RWPE1 (cell line): ENCODE measurements around the gene MAK.
"Not testable (repeated sequence)": the region's sequence is repeated elsewhere in the genome, so short reads cannot be mapped to it uniquely, and the experiment has no call there.

Experiments
- CTCF ChIA-PET: fragments of 350-600 bp; sonication (Branson Sonifier 250); formaldehyde crosslinking; extraction: SDS; loops from one replicate; lab custom pipeline; 2021; lab: Yijun Ruan, JAX
- POLR2A ChIA-PET: fragments of 400-600 bp; formaldehyde crosslinking; extraction: SDS; loops from one replicate; lab custom pipeline; 2020; ENCODE audit warnings: antibody characterized with exemption; ENCODE audit not compliant: low non-redundant PET; lab: Yijun Ruan, JAX
- DNase-seq: peaks from one replicate; pipeline ENCODE4 v3.0.0; 2012; ENCODE audit warnings: low spot score
- H3K27ac ChIP-seq: fragments of 450-650 bp; 2 replicates; pipeline ENCODE4 v1.5.1; 2017
- TF ChIP-seq, protein P1 (sequence below): fragments of 450-650 bp; conservative IDR thresholded peaks from 2 replicates; pipeline ENCODE4 v1.5.1; 2017; ENCODE audit warnings: low read depth, mild to moderate bottlenecking

Gene MAK

DNA sequence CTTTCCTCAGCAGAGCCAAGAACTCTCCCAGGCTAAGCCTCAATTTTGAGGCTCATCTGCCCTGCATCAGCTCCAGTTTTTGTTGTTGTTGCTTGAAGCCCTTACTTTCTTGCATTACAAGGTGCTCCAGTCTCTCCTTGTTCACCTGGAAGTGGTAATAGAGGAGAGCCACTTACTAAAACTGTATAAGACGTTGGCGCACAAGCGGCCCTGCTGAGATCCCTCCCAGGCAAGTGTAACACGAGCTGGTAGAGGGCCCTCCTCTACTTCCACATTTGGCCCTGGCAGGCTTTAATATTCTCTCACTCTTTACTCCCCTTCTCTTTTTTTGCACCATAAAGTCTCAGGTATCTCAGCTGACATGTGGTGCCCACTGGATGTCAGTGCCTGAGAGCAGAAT is 24.0 kb upstream of the MAK start:
- DNase-seq = no peak
- H3K27ac ChIP-seq = no peak overlapping the region
- ChIA-PET POLR2A (no interaction called here), CTCF (no interaction called here)
- TF ChIP-seq, protein P1, sequence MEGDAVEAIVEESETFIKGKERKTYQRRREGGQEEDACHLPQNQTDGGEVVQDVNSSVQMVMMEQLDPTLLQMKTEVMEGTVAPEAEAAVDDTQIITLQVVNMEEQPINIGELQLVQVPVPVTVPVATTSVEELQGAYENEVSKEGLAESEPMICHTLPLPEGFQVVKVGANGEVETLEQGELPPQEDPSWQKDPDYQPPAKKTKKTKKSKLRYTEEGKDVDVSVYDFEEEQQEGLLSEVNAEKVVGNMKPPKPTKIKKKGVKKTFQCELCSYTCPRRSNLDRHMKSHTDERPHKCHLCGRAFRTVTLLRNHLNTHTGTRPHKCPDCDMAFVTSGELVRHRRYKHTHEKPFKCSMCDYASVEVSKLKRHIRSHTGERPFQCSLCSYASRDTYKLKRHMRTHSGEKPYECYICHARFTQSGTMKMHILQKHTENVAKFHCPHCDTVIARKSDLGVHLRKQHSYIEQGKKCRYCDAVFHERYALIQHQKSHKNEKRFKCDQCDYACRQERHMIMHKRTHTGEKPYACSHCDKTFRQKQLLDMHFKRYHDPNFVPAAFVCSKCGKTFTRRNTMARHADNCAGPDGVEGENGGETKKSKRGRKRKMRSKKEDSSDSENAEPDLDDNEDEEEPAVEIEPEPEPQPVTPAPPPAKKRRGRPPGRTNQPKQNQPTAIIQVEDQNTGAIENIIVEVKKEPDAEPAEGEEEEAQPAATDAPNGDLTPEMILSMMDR = no peak

DNA sequence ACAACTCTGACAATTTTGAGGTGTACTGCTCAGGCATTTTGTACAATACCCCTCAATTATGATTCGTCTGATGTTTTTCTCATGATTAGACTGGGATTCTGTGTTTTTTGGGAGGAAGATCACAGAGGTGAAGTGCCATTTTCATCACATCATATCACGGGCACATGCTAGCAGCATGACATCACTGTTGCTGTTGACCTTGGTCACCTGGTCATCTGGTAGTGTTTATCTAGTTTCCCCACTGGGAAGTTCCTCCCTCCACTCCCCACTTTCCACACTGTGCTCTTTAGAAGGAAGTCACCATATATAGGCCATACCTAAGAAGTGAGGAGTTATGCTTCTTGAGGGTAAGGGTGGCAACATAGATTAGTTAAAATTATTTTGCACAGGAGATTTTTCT is 22.7 kb upstream of the MAK start:
- no peak overlapping the region for H3K27ac ChIP-seq
- TF ChIP-seq, protein P1 = no peak
- ChIA-PET POLR2A (no interaction called here), CTCF (no interaction called here)
- DNase-seq = no peak

DNA sequence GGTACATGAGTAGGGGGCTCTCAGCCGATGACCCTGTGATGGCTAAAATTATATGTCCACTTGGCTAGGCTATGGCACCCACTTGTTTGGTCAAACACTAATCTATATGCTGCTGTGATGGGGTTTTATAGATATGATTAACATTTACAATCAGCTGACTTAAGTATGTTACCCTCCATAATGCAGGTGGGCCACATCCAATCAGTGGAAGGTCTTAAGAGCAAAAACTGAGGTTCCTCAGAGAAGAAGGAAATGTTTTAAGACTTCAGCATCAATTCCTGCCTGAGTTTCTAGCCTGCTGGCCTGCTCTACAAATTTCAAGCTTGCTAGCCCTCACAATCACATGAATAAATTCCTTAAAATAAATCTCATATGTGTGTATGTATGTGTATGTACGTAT is 18.9 kb upstream of the MAK start:
- no peak overlapping the region for H3K27ac ChIP-seq
- ChIA-PET CTCF (no interaction called here), POLR2A (interaction anchor here (0.6 kb wide), 1 partner anchor 238 kb away, joined by 6 read pairs; no protein-coding TSS in a partner anchor)
- DNase-seq = no peak
- TF ChIP-seq, protein P1 = no peak

DNA sequence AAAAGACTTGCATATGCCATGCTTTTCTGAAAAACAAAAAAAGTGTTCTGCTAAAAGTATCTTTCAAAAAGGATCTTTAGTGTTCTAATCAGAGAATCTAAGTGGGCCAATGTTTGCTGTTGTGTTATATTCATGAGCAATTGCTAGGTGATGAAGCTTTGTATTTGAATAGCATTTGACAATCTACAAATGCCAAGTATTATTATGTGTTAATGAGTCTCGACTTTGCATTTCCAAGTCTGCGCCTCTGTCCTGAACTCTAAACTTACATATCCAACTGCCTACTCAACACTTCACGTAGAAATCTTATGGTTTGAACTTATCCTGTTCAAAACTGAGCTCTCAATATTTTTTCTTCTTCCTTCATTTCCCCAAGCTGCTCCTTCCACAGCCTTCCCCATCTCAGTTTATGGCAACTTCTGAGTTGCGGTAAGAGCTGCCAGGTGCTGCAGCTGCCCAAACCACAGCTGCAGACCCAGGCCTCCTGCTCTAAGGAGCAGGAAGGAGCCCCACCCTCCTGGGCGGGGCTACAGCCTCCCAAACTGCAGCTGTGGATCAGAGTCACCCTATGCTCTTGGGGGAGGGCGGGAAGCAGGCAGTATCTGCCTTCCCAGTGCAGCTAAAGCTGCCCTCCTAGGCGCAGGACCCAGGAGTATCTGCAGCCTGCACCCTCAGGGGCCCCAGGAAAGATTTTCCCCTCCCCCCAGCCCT is 16.7 kb upstream of the MAK start:
- no peak overlapping the region for H3K27ac ChIP-seq
- ChIA-PET CTCF (interaction anchor here (0.5 kb wide), 1 partner anchor 1187 kb away, joined by 5 read pairs; no protein-coding TSS in a partner anchor), POLR2A (no interaction called here)
- no peak for DNase-seq
- TF ChIP-seq, protein P1 = no peak

DNA sequence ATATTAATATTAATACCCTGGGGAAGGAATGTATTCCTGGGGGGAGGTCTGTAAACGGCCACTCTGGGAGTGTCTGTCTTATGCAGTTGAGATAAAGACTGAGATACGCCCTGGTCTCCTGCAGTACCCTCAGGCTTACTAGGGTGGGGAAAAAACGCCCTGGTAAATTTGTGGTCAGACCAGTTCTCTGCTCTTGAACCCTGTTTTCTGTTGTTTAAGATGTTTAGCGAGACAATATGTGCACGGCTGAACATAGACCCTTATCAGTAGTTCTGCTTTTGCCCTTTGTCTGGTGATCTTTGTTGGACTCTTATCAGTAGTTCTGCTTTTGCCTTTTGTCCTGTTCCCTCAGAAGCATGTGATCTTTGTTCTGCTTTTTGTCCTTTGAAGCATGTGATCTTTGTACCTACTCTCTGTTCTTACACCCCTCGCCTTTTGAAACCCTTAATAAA is 15.5 kb upstream of the MAK start:
- H3K27ac ChIP-seq, DNase-seq, POLR2A ChIA-PET: not testable (repeated sequence)
- CTCF ChIA-PET = interaction anchor here (0.6 kb wide), 1 partner anchor 514 kb away, joined by 3 read pairs; no protein-coding TSS in a partner anchor

DNA sequence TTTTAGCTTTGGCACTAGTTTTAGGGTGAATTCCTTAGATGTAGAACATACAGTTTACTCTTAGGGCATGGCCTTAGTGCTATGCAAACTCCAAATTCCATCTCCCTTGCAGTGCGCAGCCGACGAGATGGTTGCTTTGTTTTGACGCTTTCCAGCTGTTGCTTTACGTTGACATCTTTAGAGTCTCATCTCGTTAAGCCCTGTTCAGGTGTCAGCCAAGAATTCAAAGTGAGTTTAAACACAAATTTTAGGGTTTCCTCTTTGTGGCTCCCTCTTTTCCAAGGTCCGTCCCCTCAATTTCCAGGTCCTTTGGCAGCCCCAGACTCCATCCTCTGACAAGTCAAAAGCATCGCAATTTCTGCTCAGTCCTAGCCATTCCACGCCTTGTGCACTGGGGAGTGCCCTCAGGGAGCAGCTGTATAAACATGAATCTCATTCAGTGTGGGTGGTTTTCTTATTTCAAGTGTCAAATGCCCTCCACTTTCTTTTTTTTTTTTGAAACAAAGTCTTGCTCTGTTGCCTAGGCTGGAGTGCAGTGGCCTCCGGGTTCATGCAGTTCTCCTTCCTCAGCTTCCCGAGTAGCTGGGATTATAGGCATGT is 14.1 kb upstream of the MAK start:
- POLR2A ChIA-PET = no interaction called here
- DNase-seq = no peak
- CTCF ChIA-PET = no interaction called here
- TF ChIP-seq, protein P1 = no peak
- no peak overlapping the region for H3K27ac ChIP-seq

DNA sequence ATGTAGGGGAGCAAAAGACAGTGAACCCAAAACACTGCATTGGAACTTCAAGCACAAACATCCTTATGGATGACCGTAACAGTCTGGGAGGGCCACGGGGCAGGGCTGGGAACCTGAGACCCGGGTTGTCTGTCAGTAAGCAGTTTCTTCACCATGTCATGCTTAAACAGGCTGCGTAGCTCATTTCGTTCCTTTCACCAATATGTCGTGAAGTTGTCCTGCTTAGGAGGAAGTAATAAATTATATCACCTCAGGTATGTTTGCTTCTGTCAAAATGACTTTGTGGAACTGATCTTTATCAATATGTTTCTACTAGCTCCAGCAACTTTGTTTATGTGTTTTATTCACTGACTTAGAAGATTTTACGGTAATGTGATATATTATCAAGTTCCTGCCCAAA is 12.4 kb upstream of the MAK start:
- ChIA-PET CTCF (interaction anchor here (0.6 kb wide), 1 partner anchor 10 kb away, joined by 3 read pairs; no protein-coding TSS in a partner anchor), POLR2A (no interaction called here)
- TF ChIP-seq, protein P1 = no peak
- DNase-seq = no peak
- H3K27ac ChIP-seq = no peak overlapping the region
